IMR-90 (cell line): ENCODE results near the gene ESYT1. TPM values are rescaled to one million over a fixed set of nuclear protein-coding genes. Genes with fewer than 3 reads are reported as not detected.
A peak's percentile ranks its signal among the peaks of the same experiment; 100 is the strongest.

Experiments used
- ATAC-seq: fragments of 200-7000 bp; cut with Tn5 transposase; 2 replicates; pipeline ENCODE4 v1.9.1; 2020; ENCODE audit warnings: low read depth, mild to moderate bottlenecking, moderate library complexity
- BruUV-seq: library from RNA; stranded (reverse); fragments of 400-500 nt; replicated peaks from 2 replicates; lab custom pipeline; 2021; lab: Mats Ljungman, UMichigan
- CTCF ChIA-PET: fragments of 300-600 bp; formaldehyde crosslinking; extraction: SDS; loops from one replicate; lab custom pipeline; 2021; ENCODE audit warnings: antibody characterized with exemption; lab: Yijun Ruan, JAX
- POLR2A ChIA-PET: fragments of 300-600 bp; sonication (Branson Sonifier 250); formaldehyde crosslinking; loops from one replicate; lab custom pipeline; 2022; ENCODE audit warnings: antibody characterized with exemption; ENCODE audit not compliant: unreplicated experiment; lab: Charles Lee
- DNase-seq: peaks from one replicate; pipeline ENCODE4 v3.0.0; 2013
- H2AFZ ChIP-seq: replicated peaks from 2 replicates; pipeline ENCODE3; 2013; ENCODE audit warnings: low read length, mild to moderate bottlenecking; ENCODE audit not compliant: poor library complexity
- H2AK5ac ChIP-seq: 2 replicates; pipeline ENCODE4 v1.6.1; 2013; ENCODE audit warnings: low read depth, low read length, inconsistent platforms
- H2AK9ac ChIP-seq: replicated peaks from 2 replicates; pipeline ENCODE3; 2013; ENCODE audit warnings: mild to moderate bottlenecking, low read depth, low read length, moderate library complexity; ENCODE audit not compliant: poor library complexity
- H2BK120ac ChIP-seq: 2 replicates; pipeline ENCODE4 v1.6.1; 2013; ENCODE audit warnings: low read depth, low read length, inconsistent platforms
- H2BK15ac ChIP-seq: 3 replicates; pipeline ENCODE4 v1.6.1; 2013; ENCODE audit warnings: low read depth, low read length, inconsistent platforms
- H2BK20ac ChIP-seq: 2 replicates; pipeline ENCODE4 v1.6.1; 2013; ENCODE audit warnings: low read depth, mild to moderate bottlenecking, inconsistent platforms, low read length, moderate library complexity
- H2BK5ac ChIP-seq: 2 replicates; pipeline ENCODE4 v1.6.1; 2013; ENCODE audit warnings: mild to moderate bottlenecking, low read depth, low read length, inconsistent platforms; ENCODE audit not compliant: poor library complexity, severe bottlenecking
- H3K14ac ChIP-seq: replicated peaks from 2 replicates; pipeline ENCODE4 v1.6.1; 2013; ENCODE audit warnings: low read depth, low read length, inconsistent platforms
- H3K18ac ChIP-seq: 2 replicates; pipeline ENCODE4 v1.6.1; 2013; ENCODE audit warnings: low read depth, low read length, control low read depth
- H3K23ac ChIP-seq: 2 replicates; pipeline ENCODE4 v1.6.1; 2013; ENCODE audit warnings: low read depth, low read length, inconsistent platforms
- H3K27ac ChIP-seq: 2 replicates; pipeline ENCODE4 v1.5.1; 2013; ENCODE audit warnings: mild to moderate bottlenecking, control low read depth, low read length; ENCODE audit not compliant: insufficient read depth
- H3K27me3 ChIP-seq: 2 replicates; pipeline ENCODE4 v1.6.1; 2013; ENCODE audit warnings: low read length; ENCODE audit not compliant: control insufficient read depth, insufficient read depth
- H3K36me3 ChIP-seq: 2 replicates; pipeline ENCODE4 v1.6.1; 2013; ENCODE audit warnings: low read length, mixed read lengths; ENCODE audit not compliant: control insufficient read depth, insufficient read depth
- H3K4ac ChIP-seq: 2 replicates; pipeline ENCODE4 v1.6.1; 2013; ENCODE audit warnings: low read depth, low read length, inconsistent platforms
- H3K4me1 ChIP-seq: 2 replicates; pipeline ENCODE4 v1.6.1; 2013; ENCODE audit warnings: low read length, mixed read lengths; ENCODE audit not compliant: control insufficient read depth, insufficient read depth
- H3K4me2 ChIP-seq: 2 replicates; pipeline ENCODE4 v1.6.1; 2013; ENCODE audit warnings: low read depth, mild to moderate bottlenecking, control low read depth, low read length, moderate library complexity
- H3K4me3 ChIP-seq: 2 replicates; pipeline ENCODE4 v1.5.1; 2013; ENCODE audit warnings: low read depth, mild to moderate bottlenecking, control low read depth, low read length, moderate library complexity; ENCODE audit not compliant: insufficient read depth
- H3K56ac ChIP-seq: 2 replicates; pipeline ENCODE4 v1.6.1; 2013; ENCODE audit warnings: low read length, inconsistent platforms; ENCODE audit not compliant: insufficient read depth; ENCODE audit errors: extremely low read depth
- H3K79me1 ChIP-seq, 2 experiments: 2 replicates each; pipeline ENCODE4 v1.6.1; 2013; ENCODE audit warnings: low read length in 2 of 2, inconsistent platforms in 1 of 2, low read depth in 1 of 2
- H3K9ac ChIP-seq: 2 replicates; pipeline ENCODE4 v1.6.1; 2013; ENCODE audit warnings: low read depth, low read length, control low read depth
- H3K9me1 ChIP-seq: 2 replicates; pipeline ENCODE4 v1.6.1; 2013; ENCODE audit warnings: low read length, inconsistent platforms; ENCODE audit not compliant: insufficient read depth
- H3K9me3 ChIP-seq: 2 replicates; pipeline ENCODE4 v1.6.1; 2013; ENCODE audit warnings: low read length; ENCODE audit not compliant: control insufficient read depth, insufficient read depth
- H4K20me1 ChIP-seq: 2 replicates; pipeline ENCODE4 v1.6.1; 2013; ENCODE audit warnings: low read length, inconsistent platforms; ENCODE audit not compliant: insufficient read depth
- H4K5ac ChIP-seq: 2 replicates; pipeline ENCODE4 v1.6.1; 2013; ENCODE audit warnings: mild to moderate bottlenecking, low read depth, low read length, control low read depth
- H4K8ac ChIP-seq, 2 experiments: 2 replicates each; pipeline ENCODE4 v1.6.1; 2013; ENCODE audit warnings: low read depth in 2 of 2, low read length in 2 of 2, control low read depth in 1 of 2, inconsistent platforms in 1 of 2
- H4K91ac ChIP-seq: 2 replicates; pipeline ENCODE4 v1.6.1; 2013; ENCODE audit warnings: low read depth, low read length, inconsistent platforms; ENCODE audit not compliant: insufficient read depth
- CTCF ChIP-seq: conservative IDR thresholded peaks from 2 replicates; pipeline ENCODE4 v1.5.1; 2012; ENCODE audit warnings: mild to moderate bottlenecking, low read depth, low read length, improper control_type of control experiment
- ELK1 ChIP-seq: fragments of 150-350 bp; IDR thresholded peaks from 2 replicates; pipeline ENCODE4 v1.6.1; 2016; ENCODE audit warnings: low read depth, mild to moderate bottlenecking, low read length, moderate library complexity, borderline replicate concordance
- RAD21 ChIP-seq: IDR thresholded peaks from 2 replicates; pipeline ENCODE4 v1.6.1; 2012; ENCODE audit warnings: low read length, improper control_type of control experiment
- SMC3 ChIP-seq: fragments of 150-350 bp; IDR thresholded peaks from 2 replicates; pipeline ENCODE4 v1.6.1; 2016; ENCODE audit warnings: low read depth, mild to moderate bottlenecking, antibody characterized with exemption, low read length, moderate library complexity
- WGBS, 2 experiments: methylation state at CpG; one replicate each; pipeline versions ENCODE4 v1.1.5 to v1.1.7; 2013; ENCODE audit warnings: missing lambda C conversion rate in 2 of 2; ENCODE audit not compliant: insufficient read length in 1 of 2; ENCODE audit errors: extremely low coverage in 2 of 2; 5-methylcytosine and 5-hydroxymethylcytosine counted together
- dilution Hi-C: fragments of 300-500 bp; cut with HindIII; formaldehyde crosslinking; loops from one replicate; pipeline ENCODE4 v1.14.3; 2018; ENCODE audit warnings: low sequenced_read_pairs; ENCODE audit not compliant: unreplicated experiment
- in situ Hi-C: fragments of 300-500 bp; cut with MboI; formaldehyde crosslinking; loops from 3 replicates; pipeline ENCODE4 v1.14.3; 2019; ENCODE audit warnings: low sequenced_read_pairs, inconsistent platforms, mixed read lengths
- intact Hi-C: fragments of 100-400 bp; cut with micrococcal nuclease; formaldehyde crosslinking; loops from 2 replicates; pipeline ENCODE4 v1.10.0; 2022
- polyA plus RNA-seq, 3 experiments: library from polyadenylated mRNA; depleted of rRNA; stranded (reverse); fragments of >200 nt; gene quantifications; 2 replicates each; pipeline ENCODE4 v1.2.3, GENCODE V29; 2012; ENCODE audit warnings: low replicate concordance in 1 of 3
- total RNA-seq: library from RNA; depleted of rRNA; stranded (reverse); fragments of >200 nt; gene quantifications from 2 replicates; pipeline ENCODE4 v1.2.3, GENCODE V29; 2012; rRNA removed

ESYT1 gene
- total and polyA plus RNA-seq, 2 of the 4 experiments (the other 2 are of a cell fraction), result 150 to 153 TPM

DNA sequence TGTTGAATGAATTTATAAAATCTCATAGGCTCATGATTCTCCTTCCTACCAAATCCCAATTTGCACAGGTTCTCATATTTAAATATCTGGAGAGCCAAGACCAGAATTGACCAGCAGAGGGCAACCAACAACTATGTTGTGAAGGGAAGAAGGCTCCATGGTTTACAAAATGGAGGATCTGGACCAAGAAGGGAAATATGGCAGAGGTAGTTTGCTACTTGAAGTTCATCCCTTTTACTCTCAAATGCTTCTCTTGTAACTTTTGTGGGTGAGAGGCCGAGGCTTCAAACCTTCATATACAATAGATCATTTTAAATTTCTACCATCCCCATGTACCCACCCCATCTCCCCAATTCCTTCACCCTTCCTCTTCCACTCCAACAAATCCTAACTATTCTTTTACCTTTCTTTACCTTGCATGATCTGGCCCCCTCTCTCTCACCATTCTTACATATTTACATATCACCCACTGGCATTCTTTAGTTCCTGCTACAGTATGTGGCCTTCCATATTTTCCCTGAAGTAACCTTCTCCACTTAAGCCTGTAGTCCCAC, 65.0 kb downstream of the ESYT1 start:
- Histone ChIP-seq H3K23ac (no peak overlapping the region), H4K20me1 (peaks cover 6% of the 10 kb centered on the region; the same call in 1 of the 2 replicates), H4K8ac (peak overlapping the region; percentile 87 to 98), H2BK5ac (peak overlapping the region; percentile 44), H2AK9ac (no peak overlapping the region), H3K14ac (no peak overlapping the region), H2AFZ (no peak overlapping the region), H3K4ac (peak overlapping the region; percentile 1; the same call in 1 of the 2 replicates), H3K4me1 (peaks cover 2% of the 10 kb centered on the region), H4K5ac (peak overlapping the region; percentile 93), H3K9me3 (no peaks in the 10 kb centered on the region), H3K27ac (no peak overlapping the region), H2BK20ac (peak overlapping the region; percentile 38; the same call in 1 of the 2 replicates), H2BK120ac (peak overlapping the region; percentile 1; the same call in 1 of the 2 replicates), H3K27me3 (no peaks in the 10 kb centered on the region), H2BK15ac (0 out of 3 replicates have a peak overlapping the region, but pooled peaks have one; percentile 18), H3K79me1 (peaks cover 4 to 8% of the 10 kb centered on the region in 2 experiments; a peak in 3 of 4 replicates), H3K4me3 (no peak overlapping the region), H3K4me2 (no peak overlapping the region), H3K9me1 (0 out of 2 replicates have a peak, but pooled peaks cover 3% of the 10 kb centered on the region), H2AK5ac (no peak overlapping the region), H3K36me3 (no peaks in the 10 kb centered on the region), H3K56ac (no peak overlapping the region), H3K18ac (no peak overlapping the region), H4K91ac (peak overlapping the region; percentile 31; the same call in 1 of the 2 replicates), H3K9ac (no peak overlapping the region)
- ATAC-seq (0 out of 2 replicates have a peak, but pooled peaks have one; percentile 9), DNase-seq (peak; percentile 87)
- intact Hi-C loops, result loop anchor here (1.0 to 2.0 kb wide), 4 partner anchors 31 to 272 kb away; partner anchors contain the start of gene NABP2
- WGBS, 2 experiments, result no CpG with 5 or more reads among the region's 1 CpG
- dilution Hi-C loops, result no loop called here
- peak; percentile 83 for TF ChIP-seq SMC3
- TF ChIP-seq CTCF, result peak; percentile 95
- TF ChIP-seq RAD21, result peak; percentile 86
- TF ChIP-seq ELK1, result no peak
- POLR2A ChIA-PET, result no interaction called here
- no TSS peak for BruUV-seq
- in situ Hi-C loops, result no loop called here
- CTCF ChIA-PET, result interaction anchor here (0.6 to 1.0 kb wide), 2 partner anchors 28 to 57 kb away, joined by 3 to 7 read pairs; partner anchors contain the start of gene RNF41

Other genes with a start within 250 kb of the ESYT1 start
- 25.6 and 27.8 TPM in 2 replicates for gene PYM1, start 200.4 kb upstream of the ESYT1 start, total RNA-seq
- gene PYM1, start 200.4 kb upstream of the ESYT1 start, polyA plus RNA-seq (2012; rRNA removed), result 26.5 and 27.3 TPM in 2 replicates
- 61.4 and 71.9 TPM in 2 replicates for gene DGKA, start 197.1 kb upstream of the ESYT1 start, total RNA-seq
- gene DGKA, start 197.1 kb upstream of the ESYT1 start, polyA plus RNA-seq (2012; rRNA removed), result 75.1 and 75.8 TPM in 2 replicates
- 1.4 and 1.7 TPM in 2 replicates for gene PMEL, start 162.2 kb upstream of the ESYT1 start, total RNA-seq
- gene PMEL, start 162.2 kb upstream of the ESYT1 start, polyA plus RNA-seq (2012; rRNA removed), result 5.8 and 5.9 TPM in 2 replicates
- gene CDK2, start 161.4 kb upstream of the ESYT1 start, total RNA-seq, result 40.0 and 42.5 TPM in 2 replicates
- gene CDK2, start 161.4 kb upstream of the ESYT1 start, polyA plus RNA-seq (2012; rRNA removed), result 61.7 and 101 TPM in 2 replicates
- 54.4 and 56.5 TPM in 2 replicates for gene RAB5B, start 154.2 kb upstream of the ESYT1 start, total RNA-seq
- gene RAB5B, start 154.2 kb upstream of the ESYT1 start, polyA plus RNA-seq (2012; rRNA removed), result 85.6 and 99.2 TPM in 2 replicates
- 13.1 and 19.4 TPM in 2 replicates for gene SUOX, start 131.0 kb upstream of the ESYT1 start, total RNA-seq
- 17.8 and 19.2 TPM in 2 replicates for gene SUOX, start 131.0 kb upstream of the ESYT1 start, polyA plus RNA-seq (2012; rRNA removed)
- 1.4 and 1.8 TPM in 2 replicates for gene IKZF4, start 107.2 kb upstream of the ESYT1 start, total RNA-seq
- gene IKZF4, start 107.2 kb upstream of the ESYT1 start, polyA plus RNA-seq (2012; rRNA removed), result 6.6 and 7.1 TPM in 2 replicates
- 307 and 977 TPM in 2 replicates for gene RPS26, start 86.3 kb upstream of the ESYT1 start, total RNA-seq
- gene RPS26, start 86.3 kb upstream of the ESYT1 start, polyA plus RNA-seq (2012; rRNA removed), result 1,049 and 1,824 TPM in 2 replicates
- 2.2 and 2.5 TPM in 2 replicates for gene ERBB3, start 48.1 kb upstream of the ESYT1 start, total RNA-seq
- 1.4 and 1.5 TPM in 2 replicates for gene ERBB3, start 48.1 kb upstream of the ESYT1 start, polyA plus RNA-seq (2012; rRNA removed)
- gene PA2G4, start 23.7 kb upstream of the ESYT1 start, total RNA-seq, result 198 and 251 TPM in 2 replicates
- 158 and 166 TPM in 2 replicates for gene PA2G4, start 23.7 kb upstream of the ESYT1 start, polyA plus RNA-seq (2012; rRNA removed)
- 1,119 and 1,341 TPM in 2 replicates for gene RPL41, start 11.6 kb upstream of the ESYT1 start, total RNA-seq
- gene RPL41, start 11.6 kb upstream of the ESYT1 start, polyA plus RNA-seq (2012; rRNA removed), result 8,623 and 9,394 TPM in 2 replicates
- 3.3 and 3.6 TPM in 2 replicates for gene ZC3H10, start 10.0 kb upstream of the ESYT1 start, total RNA-seq
- 1.1 and 1.5 TPM in 2 replicates for gene ZC3H10, start 10.0 kb upstream of the ESYT1 start, polyA plus RNA-seq (2012; rRNA removed)
- gene MYL6B, start 24.3 kb downstream of the ESYT1 start, total RNA-seq, result 78.3 and 90.0 TPM in 2 replicates
- gene MYL6B, start 24.3 kb downstream of the ESYT1 start, polyA plus RNA-seq (2012; rRNA removed), result 112 and 117 TPM in 2 replicates
- gene MYL6, start 30.1 kb downstream of the ESYT1 start, total RNA-seq, result 4,816 and 6,155 TPM in 2 replicates
- gene MYL6, start 30.1 kb downstream of the ESYT1 start, polyA plus RNA-seq (2012; rRNA removed), result 6,979 and 8,569 TPM in 2 replicates
- 41.4 and 42.3 TPM in 2 replicates for gene SMARCC2, start 61.2 kb downstream of the ESYT1 start, total RNA-seq
- gene SMARCC2, start 61.2 kb downstream of the ESYT1 start, polyA plus RNA-seq (2012; rRNA removed), result 43.8 and 44.3 TPM in 2 replicates
- gene RNF41, start 93.7 kb downstream of the ESYT1 start, total RNA-seq, result 191 and 272 TPM in 2 replicates
- gene RNF41, start 93.7 kb downstream of the ESYT1 start, polyA plus RNA-seq (2012; rRNA removed), result 112 and 125 TPM in 2 replicates
- 29.2 and 31.4 TPM in 2 replicates for gene NABP2, start 96.1 kb downstream of the ESYT1 start, total RNA-seq
- 37.4 and 42.5 TPM in 2 replicates for gene NABP2, start 96.1 kb downstream of the ESYT1 start, polyA plus RNA-seq (2012; rRNA removed)
- not detected in 2 replicates for gene SLC39A5, start 101.8 kb downstream of the ESYT1 start, total RNA-seq
- not detected in 2 replicates for gene SLC39A5, start 101.8 kb downstream of the ESYT1 start, polyA plus RNA-seq (2012; rRNA removed)
- 15.4 and 16.1 TPM in 2 replicates for gene ANKRD52, start 130.1 kb downstream of the ESYT1 start, total RNA-seq
- gene ANKRD52, start 130.1 kb downstream of the ESYT1 start, polyA plus RNA-seq (2012; rRNA removed), result 35.9 and 36.2 TPM in 2 replicates
- 4.7 TPM in 2 replicates for gene COQ10A, start 138.7 kb downstream of the ESYT1 start, total RNA-seq
- 10.2 and 10.8 TPM in 2 replicates for gene COQ10A, start 138.7 kb downstream of the ESYT1 start, polyA plus RNA-seq (2012; rRNA removed)
- 90.5 and 139 TPM in 2 replicates for gene CS, start 172.1 kb downstream of the ESYT1 start, total RNA-seq
- gene CS, start 172.1 kb downstream of the ESYT1 start, polyA plus RNA-seq (2012; rRNA removed), result 120 and 146 TPM in 2 replicates
- 65.2 and 76.7 TPM in 2 replicates for gene CNPY2, start 187.7 kb downstream of the ESYT1 start, total RNA-seq
- 175 and 177 TPM in 2 replicates for gene CNPY2, start 187.7 kb downstream of the ESYT1 start, polyA plus RNA-seq (2012; rRNA removed)
- gene PAN2, start 205.7 kb downstream of the ESYT1 start, total RNA-seq, result 7.5 and 9.7 TPM in 2 replicates
- 16.6 and 20.2 TPM in 2 replicates for gene PAN2, start 205.7 kb downstream of the ESYT1 start, polyA plus RNA-seq (2012; rRNA removed)
- not detected in 2 replicates for gene IL23A, start 210.6 kb downstream of the ESYT1 start, total RNA-seq
- 0.17 and 0.55 TPM in 2 replicates for gene IL23A, start 210.6 kb downstream of the ESYT1 start, polyA plus RNA-seq (2012; rRNA removed)
- gene STAT2, start 231.8 kb downstream of the ESYT1 start, total RNA-seq, result 125 and 182 TPM in 2 replicates
- 63.9 and 99.3 TPM in 2 replicates for gene STAT2, start 231.8 kb downstream of the ESYT1 start, polyA plus RNA-seq (2012; rRNA removed)
- gene APOF, start 234.6 kb downstream of the ESYT1 start, total RNA-seq, result not detected in 2 replicates
- not detected in 2 replicates for gene APOF, start 234.6 kb downstream of the ESYT1 start, polyA plus RNA-seq (2012; rRNA removed)